Esophagus mucosa (tissue), 1 donor: Measurements from ENCODE around the gene MTUS2. TPM values are rescaled to one million over a fixed set of nuclear protein-coding genes. Genes with fewer than 3 reads are reported as not detected.
A peak's percentile ranks its signal among the peaks of the same experiment; 100 is the strongest.

Experiments used
- ATAC-seq: fragments of 200-7000 bp; cut with Tn5 transposase; one replicate; pipeline ENCODE4 v1.9.1; 2020
- total RNA-seq: library from RNA; stranded (reverse); gene quantifications from one replicate; pipeline ENCODE4 v1.2.4, GENCODE V29; 2023
- donor health status: DM: yes; HTN: yes; CAD: no.

MTUS2 gene
- 0.12 TPM for total RNA-seq

- no peak for ATAC-seq
These were observed at the start of gene MTUS2 for GRCh38 chr13:28820099-28821051. TSS of gene MTUS2 (plus strand) at chr13:28820339.

GRCh38 chr13:28778308-28779215, 41.6 kb upstream of the MTUS2 start:
- no peak for ATAC-seq

- no peak for ATAC-seq
These were observed 27.1 kb upstream of the MTUS2 start for GRCh38 chr13:28792992-28793391.

GRCh38 chr13:28794396-28794795, 25.7 kb upstream of the MTUS2 start:
- ATAC-seq, result no peak

GRCh38 chr13:28796938-28797257, 23.2 kb upstream of the MTUS2 start:
- no peak for ATAC-seq

GRCh38 chr13:28805193-28805819, 14.8 kb upstream of the MTUS2 start:
- ATAC-seq, result no peak

- no peak for ATAC-seq
These were observed 2.9 kb upstream of the MTUS2 start for GRCh38 chr13:28817204-28817603.

GRCh38 chr13:28819046-28819730, 951 bp upstream of the MTUS2 start:
- no peak for ATAC-seq

GRCh38 chr13:28819735-28820098, 422 bp upstream of the MTUS2 start:
- ATAC-seq, result peak; percentile 43

- ATAC-seq, result no peak
These were observed 2.0 kb downstream of the MTUS2 start for GRCh38 chr13:28822151-28822550.

- ATAC-seq, result no peak
These were observed 2.7 kb downstream of the MTUS2 start for GRCh38 chr13:28822801-28823200.

GRCh38 chr13:28825379-28825778, 5.2 kb downstream of the MTUS2 start:
- no peak for ATAC-seq

GRCh38 chr13:28826368-28826767, 6.2 kb downstream of the MTUS2 start:
- no peak for ATAC-seq

GRCh38 chr13:28830580-28830979, 10.4 kb downstream of the MTUS2 start:
- no peak for ATAC-seq

- no peak for ATAC-seq
These were observed 11.0 kb downstream of the MTUS2 start for GRCh38 chr13:28831117-28831516.

- no peak for ATAC-seq
These were observed 17.0 kb downstream of the MTUS2 start for GRCh38 chr13:28837111-28837510.

- no peak for ATAC-seq
These were observed 23.5 kb downstream of the MTUS2 start for GRCh38 chr13:28843639-28844038.

- ATAC-seq, result no peak
These were observed 29.3 kb downstream of the MTUS2 start for GRCh38 chr13:28849441-28849840.

GRCh38 chr13:28850226-28850625, 30.1 kb downstream of the MTUS2 start:
- ATAC-seq, result no peak

GRCh38 chr13:28851422-28851821, 31.3 kb downstream of the MTUS2 start:
- no peak for ATAC-seq

- ATAC-seq, result no peak
These were observed 34.5 kb downstream of the MTUS2 start for GRCh38 chr13:28854657-28855056.

GRCh38 chr13:28856287-28856686, 36.1 kb downstream of the MTUS2 start:
- no peak for ATAC-seq

- no peak for ATAC-seq
These were observed 38.9 kb downstream of the MTUS2 start for GRCh38 chr13:28859069-28859468.
